IMR-90 (cell line): ENCODE results near the gene BMP8B. TPM values are rescaled to one million over a fixed set of nuclear protein-coding genes. Genes with fewer than 3 reads are reported as not detected.

Experiments used
- ATAC-seq: fragments of 200-7000 bp; cut with Tn5 transposase; 2 replicates; pipeline ENCODE4 v1.9.1; 2020; ENCODE audit warnings: low read depth, mild to moderate bottlenecking, moderate library complexity
- BruUV-seq: library from RNA; stranded (reverse); fragments of 400-500 nt; replicated peaks from 2 replicates; lab custom pipeline; 2021; lab: Mats Ljungman, UMichigan
- CTCF ChIA-PET: fragments of 300-600 bp; formaldehyde crosslinking; extraction: SDS; loops from one replicate; lab custom pipeline; 2021; ENCODE audit warnings: antibody characterized with exemption; lab: Yijun Ruan, JAX
- POLR2A ChIA-PET: fragments of 300-600 bp; sonication (Branson Sonifier 250); formaldehyde crosslinking; loops from one replicate; lab custom pipeline; 2022; ENCODE audit warnings: antibody characterized with exemption; ENCODE audit not compliant: unreplicated experiment; lab: Charles Lee
- DNase-seq: peaks from one replicate; pipeline ENCODE4 v3.0.0; 2013
- H2AFZ ChIP-seq: replicated peaks from 2 replicates; pipeline ENCODE3; 2013; ENCODE audit warnings: low read length, mild to moderate bottlenecking; ENCODE audit not compliant: poor library complexity
- H2AK5ac ChIP-seq: 2 replicates; pipeline ENCODE4 v1.6.1; 2013; ENCODE audit warnings: low read depth, low read length, inconsistent platforms
- H2AK9ac ChIP-seq: replicated peaks from 2 replicates; pipeline ENCODE3; 2013; ENCODE audit warnings: mild to moderate bottlenecking, low read depth, low read length, moderate library complexity; ENCODE audit not compliant: poor library complexity
- H2BK120ac ChIP-seq: 2 replicates; pipeline ENCODE4 v1.6.1; 2013; ENCODE audit warnings: low read depth, low read length, inconsistent platforms
- H2BK15ac ChIP-seq: 3 replicates; pipeline ENCODE4 v1.6.1; 2013; ENCODE audit warnings: low read depth, low read length, inconsistent platforms
- H2BK20ac ChIP-seq: 2 replicates; pipeline ENCODE4 v1.6.1; 2013; ENCODE audit warnings: low read depth, mild to moderate bottlenecking, inconsistent platforms, low read length, moderate library complexity
- H2BK5ac ChIP-seq: 2 replicates; pipeline ENCODE4 v1.6.1; 2013; ENCODE audit warnings: mild to moderate bottlenecking, low read depth, low read length, inconsistent platforms; ENCODE audit not compliant: poor library complexity, severe bottlenecking
- H3K14ac ChIP-seq: replicated peaks from 2 replicates; pipeline ENCODE4 v1.6.1; 2013; ENCODE audit warnings: low read depth, low read length, inconsistent platforms
- H3K18ac ChIP-seq: 2 replicates; pipeline ENCODE4 v1.6.1; 2013; ENCODE audit warnings: low read depth, low read length, control low read depth
- H3K23ac ChIP-seq: 2 replicates; pipeline ENCODE4 v1.6.1; 2013; ENCODE audit warnings: low read depth, low read length, inconsistent platforms
- H3K27ac ChIP-seq: 2 replicates; pipeline ENCODE4 v1.5.1; 2013; ENCODE audit warnings: mild to moderate bottlenecking, control low read depth, low read length; ENCODE audit not compliant: insufficient read depth
- H3K27me3 ChIP-seq: 2 replicates; pipeline ENCODE4 v1.6.1; 2013; ENCODE audit warnings: low read length; ENCODE audit not compliant: control insufficient read depth, insufficient read depth
- H3K36me3 ChIP-seq: 2 replicates; pipeline ENCODE4 v1.6.1; 2013; ENCODE audit warnings: low read length, mixed read lengths; ENCODE audit not compliant: control insufficient read depth, insufficient read depth
- H3K4ac ChIP-seq: 2 replicates; pipeline ENCODE4 v1.6.1; 2013; ENCODE audit warnings: low read depth, low read length, inconsistent platforms
- H3K4me1 ChIP-seq: 2 replicates; pipeline ENCODE4 v1.6.1; 2013; ENCODE audit warnings: low read length, mixed read lengths; ENCODE audit not compliant: control insufficient read depth, insufficient read depth
- H3K4me2 ChIP-seq: 2 replicates; pipeline ENCODE4 v1.6.1; 2013; ENCODE audit warnings: low read depth, mild to moderate bottlenecking, control low read depth, low read length, moderate library complexity
- H3K4me3 ChIP-seq: 2 replicates; pipeline ENCODE4 v1.5.1; 2013; ENCODE audit warnings: low read depth, mild to moderate bottlenecking, control low read depth, low read length, moderate library complexity; ENCODE audit not compliant: insufficient read depth
- H3K56ac ChIP-seq: 2 replicates; pipeline ENCODE4 v1.6.1; 2013; ENCODE audit warnings: low read length, inconsistent platforms; ENCODE audit not compliant: insufficient read depth; ENCODE audit errors: extremely low read depth
- H3K79me1 ChIP-seq, 2 experiments: 2 replicates each; pipeline ENCODE4 v1.6.1; 2013; ENCODE audit warnings: low read length in 2 of 2, inconsistent platforms in 1 of 2, low read depth in 1 of 2
- H3K9ac ChIP-seq: 2 replicates; pipeline ENCODE4 v1.6.1; 2013; ENCODE audit warnings: low read depth, low read length, control low read depth
- H3K9me1 ChIP-seq: 2 replicates; pipeline ENCODE4 v1.6.1; 2013; ENCODE audit warnings: low read length, inconsistent platforms; ENCODE audit not compliant: insufficient read depth
- H3K9me3 ChIP-seq: 2 replicates; pipeline ENCODE4 v1.6.1; 2013; ENCODE audit warnings: low read length; ENCODE audit not compliant: control insufficient read depth, insufficient read depth
- H4K20me1 ChIP-seq: 2 replicates; pipeline ENCODE4 v1.6.1; 2013; ENCODE audit warnings: low read length, inconsistent platforms; ENCODE audit not compliant: insufficient read depth
- H4K5ac ChIP-seq: 2 replicates; pipeline ENCODE4 v1.6.1; 2013; ENCODE audit warnings: mild to moderate bottlenecking, low read depth, low read length, control low read depth
- H4K8ac ChIP-seq, 2 experiments: 2 replicates each; pipeline ENCODE4 v1.6.1; 2013; ENCODE audit warnings: low read depth in 2 of 2, low read length in 2 of 2, control low read depth in 1 of 2, inconsistent platforms in 1 of 2
- H4K91ac ChIP-seq: 2 replicates; pipeline ENCODE4 v1.6.1; 2013; ENCODE audit warnings: low read depth, low read length, inconsistent platforms; ENCODE audit not compliant: insufficient read depth
- CEBPB ChIP-seq: IDR thresholded peaks from 2 replicates; pipeline ENCODE4 v1.6.1; 2012; ENCODE audit warnings: low read depth, low read length, improper control_type of control experiment
- ELK1 ChIP-seq: fragments of 150-350 bp; IDR thresholded peaks from 2 replicates; pipeline ENCODE4 v1.6.1; 2016; ENCODE audit warnings: low read depth, mild to moderate bottlenecking, low read length, moderate library complexity, borderline replicate concordance
- NFE2L2 ChIP-seq: fragments of 150-350 bp; IDR thresholded peaks from 2 replicates; pipeline ENCODE4 v1.6.1; 2016; ENCODE audit warnings: low read depth, mild to moderate bottlenecking, low read length
- RAD21 ChIP-seq: IDR thresholded peaks from 2 replicates; pipeline ENCODE4 v1.6.1; 2012; ENCODE audit warnings: low read length, improper control_type of control experiment
- RCOR1 ChIP-seq: IDR thresholded peaks from 2 replicates; pipeline ENCODE4 v1.6.1; 2012; ENCODE audit warnings: mild to moderate bottlenecking, low read length, improper control_type of control experiment; ENCODE audit not compliant: insufficient replicate concordance
- WGBS, 2 experiments: methylation state at CpG; one replicate each; pipeline versions ENCODE4 v1.1.5 to v1.1.7; 2013; ENCODE audit warnings: missing lambda C conversion rate in 2 of 2; ENCODE audit not compliant: insufficient read length in 1 of 2; ENCODE audit errors: extremely low coverage in 2 of 2; 5-methylcytosine and 5-hydroxymethylcytosine counted together
- dilution Hi-C: fragments of 300-500 bp; cut with HindIII; formaldehyde crosslinking; loops from one replicate; pipeline ENCODE4 v1.14.3; 2018; ENCODE audit warnings: low sequenced_read_pairs; ENCODE audit not compliant: unreplicated experiment
- in situ Hi-C: fragments of 300-500 bp; cut with MboI; formaldehyde crosslinking; loops from 3 replicates; pipeline ENCODE4 v1.14.3; 2019; ENCODE audit warnings: low sequenced_read_pairs, inconsistent platforms, mixed read lengths
- intact Hi-C: fragments of 100-400 bp; cut with micrococcal nuclease; formaldehyde crosslinking; loops from 2 replicates; pipeline ENCODE4 v1.10.0; 2022
- polyA plus RNA-seq, 3 experiments: library from polyadenylated mRNA; depleted of rRNA; stranded (reverse); fragments of >200 nt; gene quantifications; 2 replicates each; pipeline ENCODE4 v1.2.3, GENCODE V29; 2012; ENCODE audit warnings: low replicate concordance in 1 of 3
- total RNA-seq: library from RNA; depleted of rRNA; stranded (reverse); fragments of >200 nt; gene quantifications from 2 replicates; pipeline ENCODE4 v1.2.3, GENCODE V29; 2012

The BMP8B gene
- total and polyA plus RNA-seq, 2 of the 4 experiments (the other 2 are of a cell fraction), result not detected

GRCh38 chr1:39753132-39754025, 35.3 kb downstream of the BMP8B start (continued):
- TF ChIP-seq RCOR1, result no peak
- TF ChIP-seq NFE2L2, result no peak

- in situ Hi-C loops (no loop called here), intact Hi-C loops (no loop called here), dilution Hi-C loops (no loop called here)
- Histone ChIP-seq H3K4me1 (no peaks in the 10 kb centered on the region; the same call in 1 of the 2 replicates), H3K14ac (no peak overlapping the region), H2BK20ac (no peak overlapping the region), H3K27ac (no peak overlapping the region), H3K36me3 (peaks cover 61% of the 10 kb centered on the region), H3K27me3 (no peaks in the 10 kb centered on the region), H3K79me1 (0 out of 4 replicates have a peak, but pooled peaks cover 0 to 3% of the 10 kb centered on the region in 2 experiments), H3K23ac (no peak overlapping the region), H4K20me1 (no peaks in the 10 kb centered on the region), H2AFZ (no peak overlapping the region), H3K9me3 (no peaks in the 10 kb centered on the region), H2AK9ac (no peak overlapping the region), H4K8ac (no peak overlapping the region), H3K4me3 (no peak overlapping the region), H3K56ac (no peak overlapping the region), H2AK5ac (no peak overlapping the region), H4K91ac (no peak overlapping the region), H3K4ac (no peak overlapping the region), H3K9ac (no peak overlapping the region), H2BK5ac (no peak overlapping the region), H2BK120ac (no peak overlapping the region), H2BK15ac (no peak overlapping the region), H3K9me1 (0 out of 2 replicates have a peak, but pooled peaks cover 4% of the 10 kb centered on the region), H4K5ac (no peak overlapping the region), H3K18ac (no peak overlapping the region), H3K4me2 (no peak overlapping the region)
- 100% methylated on average over 1 of the region's 6 CpGs; no CpG with 5 or more reads in 1 of the 2 experiments for WGBS, 2 experiments
- ChIA-PET CTCF (interaction anchor here (0.8 kb wide), 1 partner anchor 47 kb away, joined by 3 read pairs; no protein-coding TSS in a partner anchor), POLR2A (no interaction called here)
- no peak for DNase-seq
- no TSS peak for BruUV-seq
- TF ChIP-seq RAD21 (no peak), CEBPB (no peak), NFE2L2 (no peak), ELK1 (no peak)
- ATAC-seq, result no peak
Observed at GRCh38 chr1:39752703-39753102, 36.0 kb downstream of the BMP8B start.
